Skeletal muscle satellite cell (primary cell): Measurements from ENCODE around the gene EPAS1.

Source experiments
- H3K27me3 ChIP-seq: 2 replicates; pipeline ENCODE4 v1.7.0; 2013; ENCODE audit warnings: low read length; ENCODE audit not compliant: control insufficient read depth, insufficient read depth
- H3K36me3 ChIP-seq: 2 replicates; pipeline ENCODE4 v1.7.0; 2013; ENCODE audit warnings: mild to moderate bottlenecking, control low read depth, low read length; ENCODE audit not compliant: insufficient read depth
- H3K4me1 ChIP-seq: 2 replicates; pipeline ENCODE4 v1.7.0; 2013; ENCODE audit warnings: low read length; ENCODE audit not compliant: control insufficient read depth, insufficient read depth
- H3K4me2 ChIP-seq: 2 replicates; pipeline ENCODE4 v1.7.0; 2013; ENCODE audit warnings: mild to moderate bottlenecking, low read length
- H3K4me3 ChIP-seq: 2 replicates; pipeline ENCODE4 v1.7.0; 2013; ENCODE audit warnings: low read length
- H3K9ac ChIP-seq: 2 replicates; pipeline ENCODE4 v1.7.0; 2013; ENCODE audit warnings: mild to moderate bottlenecking, low read depth, low read length, moderate library complexity
- H3K9me3 ChIP-seq: replicated peaks from 2 replicates; pipeline ENCODE4 v1.7.0; 2013; ENCODE audit warnings: mild to moderate bottlenecking, control low read depth, low read length

The EPAS1 gene

GRCh38 chr2:46363535-46364170 lies 66.4 kb downstream of the EPAS1 start:
- Histone ChIP-seq H3K4me2 (no peak overlapping the region), H3K27me3 (no peaks in the 10 kb centered on the region), H3K9me3 (no peaks in the 10 kb centered on the region), H3K36me3 (peaks cover 36% of the 10 kb centered on the region), H3K4me3 (no peak overlapping the region), H3K9ac (peak overlapping the region; percentile 31), H3K4me1 (peaks cover 13% of the 10 kb centered on the region)

GRCh38 chr2:46364797-46365457 lies 67.7 kb downstream of the EPAS1 start:
- H3K4me3 ChIP-seq, result no peak overlapping the region
- H3K4me1 ChIP-seq, result peaks cover 13% of the 10 kb centered on the region
- no peaks in the 10 kb centered on the region for H3K9me3 ChIP-seq
- H3K36me3 ChIP-seq, result peaks cover 33% of the 10 kb centered on the region
- no peaks in the 10 kb centered on the region for H3K27me3 ChIP-seq
- H3K4me2 ChIP-seq, result no peak overlapping the region
- H3K9ac ChIP-seq, result no peak overlapping the region

GRCh38 chr2:46365913-46366667 lies 68.9 kb downstream of the EPAS1 start:
- peaks cover 32% of the 10 kb centered on the region for H3K36me3 ChIP-seq
- H3K4me2 ChIP-seq, result no peak overlapping the region
- no peak overlapping the region for H3K9ac ChIP-seq
- no peak overlapping the region for H3K4me3 ChIP-seq
- no peaks in the 10 kb centered on the region for H3K9me3 ChIP-seq
- H3K4me1 ChIP-seq, result peaks cover 13% of the 10 kb centered on the region
- H3K27me3 ChIP-seq, result no peaks in the 10 kb centered on the region

GRCh38 chr2:46366668-46367052 lies 69.5 kb downstream of the EPAS1 start:
- H3K4me2 ChIP-seq, result no peak overlapping the region
- H3K9ac ChIP-seq, result no peak overlapping the region
- no peaks in the 10 kb centered on the region for H3K9me3 ChIP-seq
- peaks cover 32% of the 10 kb centered on the region for H3K36me3 ChIP-seq
- H3K4me1 ChIP-seq, result peaks cover 13% of the 10 kb centered on the region
- no peak overlapping the region for H3K4me3 ChIP-seq
- H3K27me3 ChIP-seq, result no peaks in the 10 kb centered on the region

- H3K27me3 ChIP-seq, result no peaks in the 10 kb centered on the region
- H3K9me3 ChIP-seq, result no peaks in the 10 kb centered on the region
- H3K9ac ChIP-seq, result no peak overlapping the region
- peaks cover 13% of the 10 kb centered on the region for H3K4me1 ChIP-seq
- H3K4me2 ChIP-seq, result no peak overlapping the region
- peaks cover 27% of the 10 kb centered on the region for H3K36me3 ChIP-seq
- no peak overlapping the region for H3K4me3 ChIP-seq
Observed at GRCh38 chr2:46367286-46367685, 70.1 kb downstream of the EPAS1 start.

GRCh38 chr2:46368401-46368800 lies 71.2 kb downstream of the EPAS1 start:
- no peak overlapping the region for H3K9ac ChIP-seq
- H3K4me1 ChIP-seq, result peaks cover 9% of the 10 kb centered on the region
- no peaks in the 10 kb centered on the region for H3K27me3 ChIP-seq
- peaks cover 34% of the 10 kb centered on the region for H3K36me3 ChIP-seq
- no peak overlapping the region for H3K4me2 ChIP-seq
- H3K9me3 ChIP-seq, result no peaks in the 10 kb centered on the region
- no peak overlapping the region for H3K4me3 ChIP-seq

GRCh38 chr2:46369783-46370182 lies 72.6 kb downstream of the EPAS1 start:
- Histone ChIP-seq H3K27me3 (no peaks in the 10 kb centered on the region), H3K9me3 (no peaks in the 10 kb centered on the region), H3K4me1 (peaks cover under 1% of the 10 kb centered on the region), H3K4me3 (no peak overlapping the region), H3K9ac (no peak overlapping the region), H3K36me3 (peaks cover 31% of the 10 kb centered on the region), H3K4me2 (no peak overlapping the region)

- Histone ChIP-seq H3K27me3 (no peaks in the 10 kb centered on the region), H3K4me1 (no peaks in the 10 kb centered on the region), H3K4me3 (no peak overlapping the region), H3K9me3 (no peaks in the 10 kb centered on the region), H3K4me2 (no peak overlapping the region), H3K36me3 (peaks cover 33% of the 10 kb centered on the region), H3K9ac (no peak overlapping the region)
Observed at GRCh38 chr2:46371854-46372253, 74.6 kb downstream of the EPAS1 start.

- Histone ChIP-seq H3K9ac (no peak overlapping the region), H3K4me3 (no peak overlapping the region), H3K36me3 (peaks cover 36% of the 10 kb centered on the region), H3K27me3 (no peaks in the 10 kb centered on the region), H3K4me2 (no peak overlapping the region), H3K9me3 (no peaks in the 10 kb centered on the region), H3K4me1 (no peaks in the 10 kb centered on the region)
Observed at GRCh38 chr2:46372475-46372874, 75.3 kb downstream of the EPAS1 start.

- Histone ChIP-seq H3K36me3 (peaks cover 44% of the 10 kb centered on the region), H3K27me3 (no peaks in the 10 kb centered on the region), H3K4me3 (no peak overlapping the region), H3K9me3 (no peaks in the 10 kb centered on the region), H3K4me1 (no peaks in the 10 kb centered on the region), H3K4me2 (no peak overlapping the region), H3K9ac (no peak overlapping the region)
Observed at GRCh38 chr2:46373238-46373637, 76.0 kb downstream of the EPAS1 start.

GRCh38 chr2:46375566-46376125 lies 78.4 kb downstream of the EPAS1 start:
- Histone ChIP-seq H3K9me3 (no peaks in the 10 kb centered on the region), H3K9ac (no peak overlapping the region), H3K4me1 (no peaks in the 10 kb centered on the region), H3K36me3 (peaks cover 49% of the 10 kb centered on the region), H3K27me3 (no peaks in the 10 kb centered on the region), H3K4me3 (no peak overlapping the region), H3K4me2 (no peak overlapping the region)
